Osteocyte (in vitro differentiated cells): Measurements from ENCODE around the gene MRPS14. TPM values are rescaled to one million over a fixed set of nuclear protein-coding genes. Genes with fewer than 3 reads are reported as not detected.

Experiments used
- DNase-seq: peaks from one replicate; pipeline ENCODE4 v3.0.0; 2021; ENCODE audit warnings: mixed read lengths; ENCODE audit not compliant: unreplicated experiment; ENCODE audit errors: extremely low spot score
- H3K27ac Mint-ChIP-seq: one replicate; pipeline ENCODE4 v1.8.0; 2021; ENCODE audit warnings: mild to moderate bottlenecking, mixed read lengths; ENCODE audit not compliant: unreplicated experiment
- H3K27me3 Mint-ChIP-seq: one replicate; pipeline ENCODE4 v1.8.0; 2021; ENCODE audit warnings: mixed read lengths; ENCODE audit not compliant: unreplicated experiment
- H3K36me3 Mint-ChIP-seq: one replicate; pipeline ENCODE4 v1.8.0; 2021; ENCODE audit warnings: mixed read lengths; ENCODE audit not compliant: unreplicated experiment
- H3K4me1 Mint-ChIP-seq: one replicate; pipeline ENCODE4 v1.8.0; 2021; ENCODE audit warnings: mixed read lengths; ENCODE audit not compliant: unreplicated experiment
- H3K4me3 Mint-ChIP-seq: one replicate; pipeline ENCODE4 v1.8.0; 2021; ENCODE audit warnings: mild to moderate bottlenecking, moderate library complexity, mixed read lengths; ENCODE audit not compliant: unreplicated experiment
- H3K9me3 Mint-ChIP-seq: one replicate; pipeline ENCODE4 v1.8.0; 2021; ENCODE audit warnings: mixed read lengths; ENCODE audit not compliant: unreplicated experiment
- CTCF ChIP-seq: fragments of 200-600 bp; sonication (generic); IDR thresholded peaks from 2 replicates; pipeline ENCODE4 v1.5.0; 2021; ENCODE audit warnings: antibody characterized with exemption, mild to moderate bottlenecking, moderate library complexity
- total RNA-seq: library from RNA; stranded (reverse); gene quantifications from 2 replicates; pipeline ENCODE4 v1.2.1, GENCODE V29; 2021

MRPS14 gene
- total RNA-seq, 1 donor from 2014 or later, result 29.8 TPM

- Mint-ChIP-seq H3K27ac (no peak within 1 kb of the TSS), H3K27me3 (peaks cover 10% of the 10 kb centered on the region), H3K9me3 (no peaks in the 10 kb centered on the region), H3K4me3 (no peak within 1 kb of the TSS), H3K36me3 (no peaks in the 10 kb centered on the region), H3K4me1 (peaks cover 10% of the 10 kb centered on the region)
- TF ChIP-seq CTCF, result no peak
- DNase-seq, result no peak
Measured at GRCh38 chr1:175067362-175068106, 44.3 kb upstream of the MRPS14 start, which contains the start of gene TNN. TSS of gene TNN (plus strand) at chr1:175067833. CDS start at chr1:175077419, 9,586 bp downstream.

- Mint-ChIP-seq H3K27ac (no peak overlapping the region), H3K4me1 (no peaks in the 10 kb centered on the region), H3K4me3 (no peak overlapping the region), H3K36me3 (no peaks in the 10 kb centered on the region), H3K9me3 (no peaks in the 10 kb centered on the region), H3K27me3 (peaks cover 8% of the 10 kb centered on the region)
- TF ChIP-seq CTCF, result no peak
- DNase-seq, result no peak
Measured at GRCh38 chr1:175062858-175063257, 39.6 kb upstream of the MRPS14 start.

- Mint-ChIP-seq H3K27me3 (peaks cover 8% of the 10 kb centered on the region), H3K36me3 (no peaks in the 10 kb centered on the region), H3K27ac (no peak overlapping the region), H3K9me3 (no peaks in the 10 kb centered on the region), H3K4me1 (no peaks in the 10 kb centered on the region), H3K4me3 (no peak overlapping the region)
- no peak for TF ChIP-seq CTCF
- DNase-seq, result no peak
Measured at GRCh38 chr1:175062339-175062738, 39.1 kb upstream of the MRPS14 start.

- Mint-ChIP-seq H3K27me3 (no peaks in the 10 kb centered on the region), H3K4me1 (no peaks in the 10 kb centered on the region), H3K4me3 (no peak overlapping the region), H3K27ac (no peak overlapping the region), H3K36me3 (no peaks in the 10 kb centered on the region), H3K9me3 (no peaks in the 10 kb centered on the region)
- TF ChIP-seq CTCF, result no peak
- no peak for DNase-seq
Measured at GRCh38 chr1:175054736-175055135, 31.5 kb upstream of the MRPS14 start.

- TF ChIP-seq CTCF, result no peak
- Mint-ChIP-seq H3K27me3 (peaks cover 4% of the 10 kb centered on the region), H3K4me3 (no peak overlapping the region), H3K36me3 (no peaks in the 10 kb centered on the region), H3K9me3 (no peaks in the 10 kb centered on the region), H3K27ac (no peak overlapping the region), H3K4me1 (no peaks in the 10 kb centered on the region)
- DNase-seq, result no peak
Measured at GRCh38 chr1:175050992-175051391, 27.8 kb upstream of the MRPS14 start.
